Stomach (tissue), 9 donors: ENCODE measurements around the gene COMMD1. TPM values are rescaled to one million over a fixed set of nuclear protein-coding genes. Genes with fewer than 3 reads are reported as not detected.

Experiments used
- DNase-seq, 2 donors: peaks; one replicate each; pipeline versions ENCODE4 v3.0.0 to v3.0.0-alpha.2; 2013 to 2019
- H3K27ac ChIP-seq, 5 donors: fragments of 200-600 bp in 4 of 5; sonication (generic) in 4 of 5; one replicate each; pipeline ENCODE4 v1.5.1; 2013 to 2019; ENCODE audit warnings: mild to moderate bottlenecking in 1 of 5, moderate library complexity in 1 of 5
- H3K27me3 ChIP-seq, 3 donors: fragments of 200-600 bp; sonication (generic); one replicate each; pipeline ENCODE4 v1.5.1; 2017 to 2019; ENCODE audit warnings: mixed run types in 1 of 3
- H3K36me3 ChIP-seq, 4 donors: fragments of 200-600 bp; sonication (generic); 1 replicate in 3 of 4; 2 replicates in 1 of 4; pipeline ENCODE4 v1.5.1; 2016 to 2019
- H3K4me1 ChIP-seq, 4 donors: fragments of 200-600 bp; sonication (generic); one replicate each; pipeline ENCODE4 v1.5.1; 2016 to 2019
- H3K4me3 ChIP-seq, 4 donors: fragments of 200-600 bp; sonication (generic) in 3 of 4; one replicate each; pipeline ENCODE4 v1.5.1; 2016 to 2019; ENCODE audit warnings: mild to moderate bottlenecking in 1 of 4
- H3K9me3 ChIP-seq, 4 donors: fragments of 200-600 bp; sonication (generic); one replicate each; pipeline ENCODE4 v1.5.1; 2016 to 2019
- CTCF ChIP-seq, 7 experiments: fragments of 450-650 bp in 4 of 7; fragments of 200-600 bp in 3 of 7; sonication (generic) in 3 of 7; IDR thresholded peaks; one replicate each; pipeline ENCODE4 v1.5.1; 2016 to 2019; ENCODE audit warnings: antibody characterized with exemption in 7 of 7, control low read depth in 2 of 7, mild to moderate bottlenecking in 1 of 7
- EP300 ChIP-seq: sonication (generic); formaldehyde crosslinking; IDR thresholded peaks from one replicate; pipeline ENCODE4 v1.6.1; 2017; ENCODE audit warnings: antibody characterized with exemption
- POLR2A ChIP-seq, 4 donors: fragments of 450-650 bp; IDR thresholded peaks; one replicate each; pipeline ENCODE4 v1.6.1; 2016; ENCODE audit warnings: antibody characterized with exemption in 4 of 4, control low read depth in 2 of 4, mild to moderate bottlenecking in 1 of 4, moderate library complexity in 1 of 4
- POLR2AphosphoS5 ChIP-seq, 3 donors: sonication (generic); formaldehyde crosslinking; IDR thresholded peaks; one replicate each; pipeline ENCODE4 v1.6.1; 2016; ENCODE audit warnings: antibody characterized with exemption in 3 of 3
- WGBS, 5 donors: extraction: QIAGEN DNeasy Blood & Tissue Kit in 3 of 5; methylation state at CpG; one replicate each; pipeline versions ENCODE4 v1.1.5 to v1.1.7; 2013 to 2018; 5-methylcytosine and 5-hydroxymethylcytosine counted together
- intact Hi-C: fragments of 100-400 bp; cut with DNase I; formaldehyde crosslinking; loops from one replicate; pipeline ENCODE4 v1.15.1; 2023; ENCODE audit warnings: low total_unique reads
- polyA plus RNA-seq, 3 donors: library from polyadenylated mRNA; stranded (reverse); fragments of 200-250 nt; gene quantifications; one replicate each; pipeline ENCODE4 v1.2.3, GENCODE V29; 2013
- total RNA-seq, 5 donors: library from RNA; depleted of rRNA; stranded (reverse); fragments of >200 nt; gene quantifications; one replicate each; pipeline versions ENCODE4 v1.1.0 to v1.2.3, GENCODE V29; 2014 to 2016
- donor health status: healthy with polysubstance abuse.
- donor health status: Bipolar disorder and iron deficiency.
- donor health status: healthy.

COMMD1 gene
- total and polyA plus RNA-seq, 8 donors, result 12.1 to 155 (median 47.4) TPM

GRCh38 chr2:62042400-62042799 lies 136.9 kb downstream of the COMMD1 start:
- Histone ChIP-seq H3K4me3 (no peak overlapping the region), H3K9me3 (peaks cover 0 to 7% (median 3%) of the 10 kb centered on the region in 4 donors), H3K27ac (no peak overlapping the region), H3K27me3 (no peaks in the 10 kb centered on the region), H3K4me1 (no peaks in the 10 kb centered on the region), H3K36me3 (peaks cover 0 to 3% (median 0%) of the 10 kb centered on the region in 4 donors)
- intact Hi-C loops, result no loop called here
- DNase-seq, result no peak
- no peak for TF ChIP-seq CTCF (IDR thresholded peaks at IDR 0.05)
- no peak for TF ChIP-seq EP300
- no peak for TF ChIP-seq POLR2A (IDR thresholded peaks at IDR 0.05)
- no peak for TF ChIP-seq POLR2AphosphoS5 (IDR thresholded peaks at IDR 0.05)
- WGBS, 5 donors, result 97 to 99% (median 98%) methylated on average over 17 to 30 of the region's 30 CpGs

GRCh38 chr2:62042944-62043343 lies 137.5 kb downstream of the COMMD1 start:
- H3K36me3 ChIP-seq, result peaks cover 0 to 3% (median 0%) of the 10 kb centered on the region in 4 donors
- H3K27me3 ChIP-seq, result no peaks in the 10 kb centered on the region
- peaks cover 0 to 7% (median 3%) of the 10 kb centered on the region in 4 donors for H3K9me3 ChIP-seq
- no peak for TF ChIP-seq EP300
- no peak for TF ChIP-seq CTCF (IDR thresholded peaks at IDR 0.05)
- TF ChIP-seq POLR2AphosphoS5 (IDR thresholded peaks at IDR 0.05), result no peak
- TF ChIP-seq POLR2A (IDR thresholded peaks at IDR 0.05), result no peak
- intact Hi-C loops, result no loop called here
- no peak overlapping the region for H3K27ac ChIP-seq
- DNase-seq, result peak in 1 of 2 donors; percentile 4
- no peak overlapping the region for H3K4me3 ChIP-seq
- WGBS, 5 donors, result 65 to 88% (median 82%) methylated on average over 2 of the region's 2 CpGs
- no peaks in the 10 kb centered on the region for H3K4me1 ChIP-seq

GRCh38 chr2:62045017-62045543 lies 139.6 kb downstream of the COMMD1 start:
- Histone ChIP-seq H3K27me3 (no peaks in the 10 kb centered on the region), H3K27ac (no peak overlapping the region), H3K4me1 (no peaks in the 10 kb centered on the region), H3K4me3 (no peak overlapping the region), H3K9me3 (peaks cover 0 to 7% (median 3%) of the 10 kb centered on the region in 4 donors), H3K36me3 (peaks cover 0 to 3% (median 0%) of the 10 kb centered on the region in 4 donors)
- no peak for DNase-seq
- 92 to 96% (median 92%) methylated on average over 3 of the region's 3 CpGs for WGBS, 5 donors
- TF ChIP-seq POLR2A (IDR thresholded peaks at IDR 0.05) (no peak), CTCF (IDR thresholded peaks at IDR 0.05) (no peak), POLR2AphosphoS5 (IDR thresholded peaks at IDR 0.05) (no peak), EP300 (no peak)
- intact Hi-C loops, result no loop called here

- no peak for TF ChIP-seq POLR2AphosphoS5 (IDR thresholded peaks at IDR 0.05)
- no peak for TF ChIP-seq POLR2A (IDR thresholded peaks at IDR 0.05)
- no peak for TF ChIP-seq EP300
- TF ChIP-seq CTCF (IDR thresholded peaks at IDR 0.05), result no peak
- H3K4me3 ChIP-seq, result no peak overlapping the region
- 83 to 98% (median 92%) methylated on average over 1 of the region's 1 CpG for WGBS, 5 donors
- H3K27me3 ChIP-seq, result no peaks in the 10 kb centered on the region
- peaks cover 0 to 3% (median 0%) of the 10 kb centered on the region in 4 donors for H3K36me3 ChIP-seq
- no peaks in the 10 kb centered on the region for H3K4me1 ChIP-seq
- no peak for DNase-seq
- peaks cover 0 to 7% (median 3%) of the 10 kb centered on the region in 4 donors for H3K9me3 ChIP-seq
- no peak overlapping the region for H3K27ac ChIP-seq
- intact Hi-C loops, result no loop called here
Observed at GRCh38 chr2:62046141-62046540, 140.7 kb downstream of the COMMD1 start.
